NB4 (cell line): ENCODE data around the gene MLC1.

Experiments used
- CTCF ChIP-seq: IDR thresholded peaks from one replicate; pipeline ENCODE4 v1.5.1; 2012; ENCODE audit warnings: low read depth, low read length
- POLR2A ChIP-seq: IDR thresholded peaks from 2 replicates; pipeline ENCODE4 v1.6.1; 2011; ENCODE audit warnings: mild to moderate bottlenecking; ENCODE audit not compliant: insufficient read length; ENCODE audit errors: extremely low read depth

- no peak for TF ChIP-seq POLR2A
- TF ChIP-seq CTCF: no peak
Observed at GRCh38 chr22:50111056-50111455, 25.8 kb upstream of the MLC1 start.
